Measurements from ENCODE around the gene SLC22A17.

Gene SLC22A17

GRCh38 chr14:23377573-23378563, 25.2 kb upstream of the SLC22A17 start:
- H3K27ac Mint-ChIP-seq, result no peak overlapping the region
- H3K4me1 Mint-ChIP-seq, result peaks cover 2 to 5% of the 10 kb centered on the region in 2 donors
- H3K4me3 Mint-ChIP-seq, result no peak overlapping the region
- ATAC-seq (replicated peaks) (no peak), DNase-seq (no peak)
- H3K36me3 Mint-ChIP-seq, result no peaks in the 10 kb centered on the region
- H3K9me3 Mint-ChIP-seq, result no peaks in the 10 kb centered on the region
- H3K27me3 Mint-ChIP-seq, result peaks cover 24 to 37% of the 10 kb centered on the region in 2 donors

DNA sequence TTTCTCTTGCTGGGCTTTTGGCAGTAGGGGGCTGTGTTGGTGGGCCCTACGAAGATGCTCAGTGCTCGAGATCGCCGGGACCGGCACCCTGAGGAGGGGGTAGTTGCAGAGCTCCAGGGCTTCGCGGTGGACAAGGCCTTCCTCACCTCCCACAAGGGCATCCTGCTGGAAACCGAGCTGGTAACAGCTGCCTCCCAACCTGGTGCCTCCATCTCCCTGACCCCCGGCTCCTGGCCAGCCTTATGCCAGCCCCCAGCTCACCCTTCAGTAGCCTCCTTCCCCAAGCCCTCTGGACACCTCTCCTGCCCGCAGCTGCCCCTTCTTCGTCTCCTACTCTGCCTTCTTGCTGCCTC, 24.5 kb upstream of the SLC22A17 start:
- H3K27me3 Mint-ChIP-seq, result peaks cover 17 to 31% of the 10 kb centered on the region in 2 donors
- H3K4me1 Mint-ChIP-seq, result peaks cover 2 to 5% of the 10 kb centered on the region in 2 donors
- no peak overlapping the region for H3K27ac Mint-ChIP-seq
- H3K4me3 Mint-ChIP-seq, result no peak overlapping the region
- no peaks in the 10 kb centered on the region for H3K36me3 Mint-ChIP-seq
- ATAC-seq (replicated peaks) (no peak), DNase-seq (no peak)
- no peaks in the 10 kb centered on the region for H3K9me3 Mint-ChIP-seq

DNA sequence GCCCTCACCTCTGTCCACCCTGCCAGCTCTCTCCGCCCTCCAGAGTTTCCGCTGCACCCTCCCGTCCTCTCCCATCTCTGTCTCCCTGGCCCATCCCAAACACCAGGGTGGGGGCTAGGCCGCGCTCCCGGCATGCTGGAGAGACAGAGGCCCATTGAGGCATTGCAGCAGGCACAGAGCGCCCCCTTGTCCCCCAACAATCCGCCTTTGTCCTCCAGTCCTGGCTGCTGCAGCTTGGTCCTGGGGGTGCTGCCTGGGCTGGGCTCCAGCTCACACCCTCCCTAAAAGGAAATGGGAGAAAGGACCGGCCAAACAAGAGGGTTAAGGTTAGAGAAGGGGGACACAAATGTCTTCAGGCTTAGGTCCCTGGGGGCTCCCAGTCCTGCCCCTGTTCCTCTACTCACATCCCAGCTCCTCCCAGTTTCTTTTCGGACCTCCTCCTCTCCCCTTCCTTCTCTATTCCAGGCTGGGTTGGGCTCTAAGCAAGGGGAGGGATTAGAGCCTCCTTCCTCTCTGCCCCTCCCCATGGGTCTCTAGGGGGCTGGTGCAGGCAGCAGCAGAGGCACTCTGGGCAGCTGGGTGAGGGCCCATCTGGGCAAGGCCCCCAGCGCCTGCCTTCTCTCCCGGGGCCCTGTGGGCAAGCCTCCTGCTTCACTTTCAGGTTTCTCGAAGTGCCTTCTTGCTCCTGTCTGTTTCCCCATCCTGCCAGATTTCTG, 24.0 kb upstream of the SLC22A17 start, which contains the start of gene CMTM5:
TSS of gene CMTM5 (plus strand) at position 565 of the 716 bp plus-strand sequence. CDS start 206 bp downstream, outside the sequence.
- no peak for ATAC-seq (replicated peaks)
- DNase-seq, result no peak
- H3K36me3 Mint-ChIP-seq, result no peaks in the 10 kb centered on the region
- peak within 1 kb of the TSS; percentile 33 for H3K27ac Mint-ChIP-seq
- H3K9me3 Mint-ChIP-seq, result no peaks in the 10 kb centered on the region
- peaks cover 15 to 31% of the 10 kb centered on the region in 2 donors for H3K27me3 Mint-ChIP-seq
- H3K4me3 Mint-ChIP-seq, result no peak within 1 kb of the TSS
- H3K4me1 Mint-ChIP-seq, result peaks cover 0 to 4% of the 10 kb centered on the region in 2 donors

GRCh38 chr14:23375527-23376251, 23.0 kb upstream of the SLC22A17 start:
- Mint-ChIP-seq H3K27ac (peak overlapping the region; percentile 33), H3K4me1 (peaks cover 0 to 4% of the 10 kb centered on the region in 2 donors), H3K9me3 (no peaks in the 10 kb centered on the region), H3K36me3 (no peaks in the 10 kb centered on the region), H3K27me3 (peaks cover 18 to 32% of the 10 kb centered on the region in 2 donors), H3K4me3 (no peak overlapping the region)
- DNase-seq (no peak), ATAC-seq (replicated peaks) (no peak)

GRCh38 chr14:23373041-23373440, 20.4 kb upstream of the SLC22A17 start:
- Mint-ChIP-seq H3K27ac (no peak overlapping the region), H3K4me3 (no peak overlapping the region), H3K36me3 (no peaks in the 10 kb centered on the region), H3K27me3 (peaks cover 16 to 29% of the 10 kb centered on the region in 2 donors), H3K9me3 (no peaks in the 10 kb centered on the region), H3K4me1 (peaks cover 0 to 4% of the 10 kb centered on the region in 2 donors)
- DNase-seq, result no peak
- ATAC-seq (replicated peaks), result no peak

DNA sequence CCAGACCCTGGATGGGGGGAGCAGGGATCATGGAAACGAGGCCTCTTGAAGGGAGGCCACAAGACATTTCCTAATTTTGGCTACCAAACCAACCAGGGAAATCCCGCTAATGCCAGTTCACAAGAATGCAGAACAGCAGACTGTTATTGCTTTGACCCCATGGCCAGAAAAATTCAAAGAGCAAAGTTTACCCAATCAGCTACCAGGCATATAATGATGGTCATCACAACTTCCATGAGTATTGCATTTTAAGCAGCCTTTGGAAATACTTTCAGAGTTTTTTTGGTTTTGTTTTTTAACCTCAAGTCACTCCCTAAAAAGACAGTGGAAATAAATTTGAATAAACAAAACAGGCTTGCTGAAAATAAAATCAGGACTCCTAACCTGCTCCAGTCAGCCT, 19.8 kb upstream of the SLC22A17 start, which contains the start of gene IL25:
TSS of gene IL25 (plus strand) at position 301 of the 400 bp plus-strand sequence.
- Mint-ChIP-seq H3K9me3 (no peaks in the 10 kb centered on the region), H3K4me1 (peaks cover 0 to 4% of the 10 kb centered on the region in 2 donors), H3K4me3 (no peak within 1 kb of the TSS), H3K27me3 (peaks cover 19 to 32% of the 10 kb centered on the region in 2 donors), H3K36me3 (no peaks in the 10 kb centered on the region), H3K27ac (no peak within 1 kb of the TSS)
- no peak for ATAC-seq (replicated peaks)
- DNase-seq, result no peak

DNA sequence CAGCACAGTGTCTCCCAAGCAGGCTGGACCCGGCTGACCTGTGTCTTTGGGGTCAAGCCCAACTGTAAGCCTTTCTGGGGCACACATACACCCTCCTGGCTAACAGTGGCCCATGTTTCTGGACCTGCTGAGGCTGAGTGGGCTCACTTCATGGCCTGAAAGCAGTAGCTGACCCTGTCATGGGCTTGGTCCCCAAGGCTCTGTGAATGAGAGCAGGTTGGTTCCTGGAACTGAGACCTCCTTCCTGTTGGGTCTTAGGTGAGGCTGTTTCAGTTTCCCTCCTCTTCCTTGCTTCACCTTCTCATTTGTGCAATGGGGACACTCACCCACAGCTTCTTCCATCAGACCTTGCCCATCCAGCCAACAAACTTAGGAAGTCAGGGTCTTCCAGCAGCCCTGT, 19.2 kb upstream of the SLC22A17 start:
- H3K4me1 Mint-ChIP-seq, result peaks cover 0 to 2% of the 10 kb centered on the region in 2 donors

GRCh38 chr14:23370221-23370620, 17.5 kb upstream of the SLC22A17 start:
- H3K27me3 Mint-ChIP-seq, result peaks cover 27 to 41% of the 10 kb centered on the region in 2 donors

More for the DNA sequence above, 19.2 kb upstream of the SLC22A17 start:
- Mint-ChIP-seq H3K4me3 (no peak overlapping the region), H3K9me3 (no peaks in the 10 kb centered on the region), H3K27me3 (peaks cover 21 to 34% of the 10 kb centered on the region in 2 donors), H3K27ac (no peak overlapping the region), H3K36me3 (no peaks in the 10 kb centered on the region)
- DNase-seq (no peak), ATAC-seq (replicated peaks) (no peak)

DNA sequence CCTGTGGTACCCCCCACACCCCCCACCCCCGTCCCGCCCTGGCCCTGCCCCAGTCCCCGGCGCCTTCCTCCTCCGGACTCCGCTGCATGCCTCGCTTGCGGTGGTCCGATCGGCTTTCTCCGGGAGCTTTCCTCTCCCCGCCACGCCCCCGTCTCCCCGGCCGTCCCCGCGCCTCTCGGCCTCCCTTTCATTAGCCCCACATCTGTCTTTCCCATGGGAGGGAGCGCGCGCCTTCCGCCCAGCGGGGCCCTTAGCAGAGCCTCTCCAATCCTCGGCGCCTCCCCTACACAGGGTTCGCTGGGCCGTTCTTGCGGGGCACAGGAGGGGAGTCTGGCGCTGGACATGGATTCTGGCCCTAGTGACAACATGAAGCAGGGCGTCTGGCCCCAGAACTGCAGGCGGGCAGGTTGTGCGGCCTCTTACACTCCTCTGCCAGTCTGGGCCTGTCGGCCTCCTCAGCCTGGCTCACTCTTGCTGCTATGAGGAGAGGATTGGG, 13.8 kb upstream of the SLC22A17 start:
- peaks cover 0 to 1% of the 10 kb centered on the region in 2 donors for H3K4me1 Mint-ChIP-seq
- no peak for ATAC-seq (replicated peaks)

More at GRCh38 chr14:23370221-23370620, 17.5 kb upstream of the SLC22A17 start:
- no peak overlapping the region for H3K4me3 Mint-ChIP-seq
- ATAC-seq (replicated peaks) (no peak), DNase-seq (no peak)
- H3K4me1 Mint-ChIP-seq, result peaks cover 0 to 3% of the 10 kb centered on the region in 2 donors
- H3K9me3 Mint-ChIP-seq, result no peaks in the 10 kb centered on the region
- H3K36me3 Mint-ChIP-seq, result no peaks in the 10 kb centered on the region
- no peak overlapping the region for H3K27ac Mint-ChIP-seq

DNA sequence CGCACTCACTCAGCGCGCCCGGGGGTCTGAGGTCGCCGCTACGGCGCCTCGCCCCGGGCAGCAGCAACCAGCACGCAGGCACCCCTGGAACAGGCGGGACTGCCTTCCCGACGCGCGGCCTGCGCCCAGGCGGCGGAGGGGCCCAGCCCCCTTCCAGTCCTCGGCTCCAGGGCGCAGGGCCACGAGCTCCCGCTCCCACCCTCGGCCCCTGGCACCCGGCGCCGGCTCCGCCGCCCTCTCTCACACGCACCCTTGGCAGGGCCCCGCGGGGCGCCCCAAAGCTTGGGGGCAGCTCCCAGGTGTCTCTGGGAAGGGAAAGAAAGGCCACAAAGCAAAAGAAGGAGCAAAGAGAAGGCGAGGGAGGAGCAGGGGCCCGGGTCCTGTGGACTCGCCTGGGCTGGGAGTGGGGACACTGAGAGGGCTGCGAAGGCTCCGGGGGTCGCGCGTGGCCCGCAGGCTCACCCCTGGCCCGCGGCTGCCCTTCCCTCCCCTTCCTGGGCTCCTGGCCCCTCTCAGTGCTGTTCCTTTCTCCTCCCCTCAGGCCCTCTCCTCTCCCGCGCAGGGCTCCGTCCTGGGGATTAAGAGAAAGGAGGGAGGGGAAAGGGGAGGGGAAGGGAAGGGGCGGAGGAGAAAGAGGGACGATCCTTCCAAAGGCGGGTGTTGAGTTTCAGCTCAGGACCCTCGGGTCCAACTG, 13.2 kb upstream of the SLC22A17 start:
- H3K4me3 Mint-ChIP-seq, result no peak overlapping the region

More for the DNA sequence above, 13.8 kb upstream of the SLC22A17 start:
- Mint-ChIP-seq H3K9me3 (no peaks in the 10 kb centered on the region), H3K36me3 (no peaks in the 10 kb centered on the region), H3K27me3 (peaks cover 36 to 70% of the 10 kb centered on the region in 2 donors), H3K4me3 (no peak overlapping the region), H3K27ac (no peak overlapping the region)
- no peak for DNase-seq

DNA sequence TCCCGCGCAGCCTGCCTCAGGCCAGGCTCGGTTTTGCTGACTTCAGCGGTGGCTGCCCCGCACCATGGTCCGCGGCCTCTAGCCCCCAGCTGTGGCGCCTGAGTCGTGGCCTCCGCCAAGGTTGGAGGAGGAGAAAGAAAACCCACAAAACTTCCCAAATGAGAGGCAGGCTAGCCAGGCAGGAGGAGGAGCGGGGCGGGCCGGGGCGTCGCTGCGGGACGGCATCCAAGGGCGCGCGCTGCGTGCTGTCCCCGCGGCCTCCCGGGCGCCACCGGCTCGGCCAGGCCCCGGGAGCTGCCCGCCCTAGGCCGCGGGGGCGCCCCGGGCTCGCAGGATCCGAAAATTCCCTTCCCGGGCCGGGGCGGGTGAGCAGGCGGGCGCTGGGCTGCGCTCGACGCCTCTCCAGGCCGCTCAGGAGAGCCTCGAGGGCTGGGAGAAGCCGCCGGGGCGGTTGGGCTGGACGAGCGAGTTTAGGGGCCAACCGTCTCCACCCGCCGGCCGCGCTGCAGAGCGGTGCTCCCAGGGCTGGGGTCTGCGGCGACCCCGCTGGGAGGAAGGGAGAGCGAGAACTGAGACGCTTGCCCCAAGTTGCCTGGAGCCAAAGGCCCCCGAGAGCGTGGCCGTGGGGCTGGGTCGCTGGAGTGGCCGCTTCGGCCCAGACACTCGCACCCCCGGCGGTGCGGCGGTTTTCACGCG, 12.5 kb upstream of the SLC22A17 start, which contains the start of gene EFS:
TSS of gene EFS (minus strand) at position 137 of the 696 bp plus-strand sequence. CDS start 147 bp downstream, outside the sequence.
- Mint-ChIP-seq H3K27me3 (peaks cover 35 to 62% of the 10 kb centered on the region in 2 donors), H3K36me3 (no peaks in the 10 kb centered on the region), H3K4me1 (peaks cover 0 to 1% of the 10 kb centered on the region in 2 donors), H3K27ac (no peak within 1 kb of the TSS), H3K9me3 (no peaks in the 10 kb centered on the region), H3K4me3 (no peak within 1 kb of the TSS)
- DNase-seq, result no peak
- no peak for ATAC-seq (replicated peaks)

More for the DNA sequence above, 13.2 kb upstream of the SLC22A17 start:
- peaks cover 33 to 64% of the 10 kb centered on the region in 2 donors for H3K27me3 Mint-ChIP-seq
- H3K27ac Mint-ChIP-seq, result no peak overlapping the region
- DNase-seq, result no peak
- ATAC-seq (replicated peaks), result no peak
- H3K9me3 Mint-ChIP-seq, result no peaks in the 10 kb centered on the region
- H3K36me3 Mint-ChIP-seq, result no peaks in the 10 kb centered on the region
- peaks cover 0 to 1% of the 10 kb centered on the region in 2 donors for H3K4me1 Mint-ChIP-seq

DNA sequence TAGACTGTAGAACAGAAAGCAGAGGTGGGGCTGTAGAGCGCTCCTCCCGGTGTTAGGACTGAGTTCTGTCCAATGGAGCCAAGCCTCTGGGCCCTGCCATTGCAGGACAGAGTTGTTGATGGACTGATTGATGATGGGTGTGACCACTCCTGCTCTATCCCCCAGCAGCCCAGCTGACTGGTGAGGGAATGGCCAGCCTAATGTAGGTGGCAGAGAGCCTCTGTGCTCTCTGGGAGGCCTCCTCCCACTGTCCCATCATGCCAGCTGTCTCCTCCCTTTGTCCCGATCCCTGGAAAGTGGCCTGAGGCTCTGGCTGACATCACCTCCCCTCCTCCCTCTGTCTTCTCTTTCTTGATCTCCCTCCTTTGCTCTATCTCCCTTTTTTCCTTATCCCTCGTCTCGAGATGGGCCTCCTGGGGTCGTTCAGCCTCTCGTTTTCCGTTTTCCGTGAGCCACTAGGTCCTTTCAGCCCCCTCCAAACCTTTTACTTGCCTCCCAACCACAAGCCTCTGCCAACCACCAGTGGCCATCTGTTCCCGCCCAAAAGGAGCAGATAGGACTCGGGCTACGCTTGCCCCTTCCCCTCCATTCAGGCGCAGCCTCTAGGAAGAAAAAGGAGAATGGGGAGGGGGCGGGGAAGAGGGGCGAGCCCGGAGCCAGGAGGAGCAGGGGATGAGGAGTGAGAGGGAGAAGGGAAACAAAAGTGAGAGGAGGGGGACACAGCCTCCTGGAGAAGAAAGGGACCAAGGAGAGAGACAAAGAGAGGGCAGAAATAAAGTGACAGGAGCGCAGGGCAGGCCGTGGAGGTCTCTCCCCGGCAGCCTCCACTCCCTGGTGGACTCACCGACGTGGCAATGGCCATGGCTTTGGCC, 11.7 kb upstream of the SLC22A17 start:
- ATAC-seq (replicated peaks) (no peak), DNase-seq (no peak)
- H3K9me3 Mint-ChIP-seq, result no peaks in the 10 kb centered on the region
- H3K27ac Mint-ChIP-seq, result no peak overlapping the region
- no peaks in the 10 kb centered on the region for H3K36me3 Mint-ChIP-seq
- H3K27me3 Mint-ChIP-seq, result peaks cover 42 to 69% of the 10 kb centered on the region in 2 donors
- no peak overlapping the region for H3K4me3 Mint-ChIP-seq
- peaks cover 0 to 1% of the 10 kb centered on the region in 2 donors for H3K4me1 Mint-ChIP-seq
